ENCODE measurements around the gene GPC6.

The GPC6 gene

DNA sequence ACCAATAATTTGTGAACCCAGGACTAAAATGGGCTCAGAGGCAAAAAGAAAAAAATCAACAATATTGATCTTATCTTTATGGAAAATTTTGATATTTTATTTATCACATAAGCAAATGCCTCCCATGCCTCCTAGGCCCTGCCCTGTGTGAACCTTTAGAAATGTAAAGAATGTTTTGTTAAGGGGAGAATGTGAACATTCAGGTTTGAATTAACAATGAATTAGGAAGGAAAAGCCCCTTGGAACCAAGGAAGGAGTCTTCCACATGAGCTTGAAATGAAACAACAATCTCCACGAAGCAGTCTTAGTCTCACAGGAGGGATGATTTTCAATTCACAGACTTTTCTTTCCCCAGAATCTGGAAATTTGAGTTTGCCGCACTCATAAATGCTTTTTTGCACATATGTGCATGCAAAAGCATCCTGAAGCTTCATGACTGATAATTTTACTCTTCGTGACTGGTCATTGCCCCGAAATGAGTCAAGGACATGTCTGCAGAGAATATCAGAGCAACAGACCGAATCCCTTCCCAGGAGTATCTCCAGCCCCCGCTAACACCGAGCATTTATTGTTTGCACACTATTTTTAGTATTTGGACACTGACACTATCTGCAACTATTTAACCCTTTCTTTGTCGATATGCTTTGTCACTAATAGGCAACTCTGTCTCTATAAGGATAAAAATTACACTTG lies 1117.7 kb downstream of the GPC6 start:
- DNase-seq: no peak

DNA sequence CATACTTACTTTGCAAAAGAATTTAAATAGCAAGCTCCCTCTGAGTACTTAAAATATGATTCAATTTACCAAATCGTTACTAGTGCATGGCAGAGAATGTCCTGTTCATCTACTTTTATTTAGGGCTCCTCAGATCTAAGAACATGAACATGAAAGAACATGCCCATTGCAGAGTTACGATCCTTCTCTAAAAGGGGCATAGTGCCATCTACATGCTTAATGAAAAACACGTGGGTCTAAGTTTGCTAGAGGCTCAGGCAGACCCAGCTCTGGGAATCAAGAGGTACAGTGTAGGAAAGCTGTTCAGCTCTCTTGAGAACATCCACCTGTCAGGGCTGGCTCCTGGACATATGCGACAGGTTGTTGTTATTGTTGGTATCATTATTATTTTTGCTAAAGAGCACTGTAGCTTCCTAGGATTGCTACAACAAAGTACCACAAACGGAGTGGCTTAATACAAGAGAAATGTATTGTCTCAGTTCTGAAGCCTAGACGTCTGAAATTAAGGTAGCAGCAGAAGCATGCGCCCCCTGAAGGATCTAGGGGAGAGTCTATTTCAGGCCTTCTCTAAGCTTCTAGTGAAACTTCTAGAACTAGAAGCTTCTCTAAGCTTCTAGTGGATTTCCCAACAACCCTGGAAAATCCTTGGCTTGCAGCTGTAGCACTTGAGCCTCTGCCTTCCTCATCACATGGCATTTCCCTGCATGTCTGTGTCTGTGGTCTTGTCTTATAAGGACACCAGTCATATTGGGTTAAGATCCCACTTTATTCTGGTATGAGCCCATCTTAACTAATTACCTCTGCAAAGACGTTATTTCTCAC lies 1119.0 kb downstream of the GPC6 start:
- peak; percentile 58 for DNase-seq

DNA sequence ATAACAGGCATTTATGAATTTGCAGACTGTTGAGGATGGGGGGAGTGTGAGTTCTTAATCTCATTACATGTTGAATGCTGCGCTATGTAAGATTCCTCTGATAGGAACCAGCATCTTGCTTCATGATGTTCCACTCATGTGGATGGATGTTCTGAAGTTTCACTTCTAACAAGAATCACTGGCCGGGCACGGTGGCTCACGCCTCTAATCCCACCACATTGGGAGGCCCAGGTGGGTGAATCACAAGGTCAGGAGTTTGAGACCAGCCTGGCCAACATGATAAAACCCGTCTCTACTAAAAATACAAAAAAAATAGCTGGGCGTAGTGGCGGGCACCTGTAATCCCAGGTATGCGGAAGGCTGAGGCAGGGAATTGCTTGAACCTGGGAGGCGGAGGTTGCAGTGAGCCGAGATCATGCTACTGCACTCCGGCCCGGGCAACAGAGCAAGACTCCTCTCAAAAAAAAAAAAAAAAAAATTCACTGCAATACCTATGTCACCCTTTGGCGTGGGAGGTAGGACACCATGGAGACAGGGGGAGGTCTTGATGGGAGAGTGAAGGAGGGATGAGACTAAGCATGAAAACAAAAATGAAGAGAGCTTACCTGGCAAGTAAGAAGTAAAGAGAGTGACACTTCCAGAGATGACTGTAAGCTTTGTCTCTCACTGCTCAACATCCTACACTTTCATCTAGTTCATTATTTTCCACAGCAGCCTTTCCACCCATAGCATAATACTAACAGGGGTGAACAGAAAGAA lies 1119.8 kb downstream of the GPC6 start:
- no peak for DNase-seq

DNA sequence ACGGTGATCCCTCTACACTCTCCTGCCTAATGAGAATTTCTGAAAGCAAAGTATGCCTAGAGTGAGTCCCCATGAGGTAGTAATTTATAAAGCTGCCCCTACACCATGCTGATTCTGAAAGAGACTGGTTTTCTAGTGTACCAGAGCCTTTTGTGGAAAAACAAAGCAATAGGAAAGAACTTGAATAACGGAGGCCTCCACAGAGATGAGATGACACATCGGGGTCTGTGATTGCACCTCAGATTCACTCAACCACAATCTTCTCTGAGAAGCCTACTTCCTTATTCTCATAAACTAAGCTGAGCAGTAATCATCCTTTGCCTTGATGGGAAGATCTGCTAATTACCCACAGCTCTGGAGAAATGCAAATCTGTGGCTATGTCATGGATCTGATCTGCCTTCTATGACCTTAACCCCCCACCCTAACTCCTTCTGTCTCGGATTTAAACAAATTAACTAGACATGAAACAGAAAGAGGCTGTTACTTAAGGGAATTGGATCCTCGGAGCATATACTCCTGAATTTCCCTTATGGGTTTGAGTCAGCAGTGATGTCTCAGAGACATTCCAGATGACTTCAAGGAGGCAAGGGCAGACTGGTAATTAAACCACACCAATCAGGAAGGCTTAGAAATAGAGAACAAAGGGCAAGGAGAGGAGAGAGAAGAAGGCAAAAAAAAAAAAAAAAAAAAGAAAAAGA lies 1124.8 kb downstream of the GPC6 start:
- DNase-seq: no peak

DNA sequence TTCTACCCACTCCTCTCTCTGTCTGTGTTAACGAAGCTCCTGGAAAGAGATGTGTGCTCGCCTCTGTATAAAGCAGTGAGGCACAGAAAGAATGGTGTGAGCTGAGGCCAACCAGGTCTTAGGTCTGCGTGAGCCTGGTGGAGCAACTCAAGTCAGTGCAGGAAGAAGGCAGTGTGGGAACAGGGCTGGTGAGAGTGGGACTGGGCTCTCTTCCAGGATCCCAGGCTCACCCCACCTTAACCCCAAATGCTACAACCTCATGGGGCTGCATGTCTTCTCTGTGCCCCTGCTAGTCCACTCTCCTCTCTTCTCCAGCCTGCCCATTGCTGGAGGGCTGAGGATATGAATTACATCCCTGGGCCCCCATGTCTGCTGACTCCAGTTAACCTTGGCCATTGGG lies 1125.5 kb downstream of the GPC6 start:
- no peak for DNase-seq

DNA sequence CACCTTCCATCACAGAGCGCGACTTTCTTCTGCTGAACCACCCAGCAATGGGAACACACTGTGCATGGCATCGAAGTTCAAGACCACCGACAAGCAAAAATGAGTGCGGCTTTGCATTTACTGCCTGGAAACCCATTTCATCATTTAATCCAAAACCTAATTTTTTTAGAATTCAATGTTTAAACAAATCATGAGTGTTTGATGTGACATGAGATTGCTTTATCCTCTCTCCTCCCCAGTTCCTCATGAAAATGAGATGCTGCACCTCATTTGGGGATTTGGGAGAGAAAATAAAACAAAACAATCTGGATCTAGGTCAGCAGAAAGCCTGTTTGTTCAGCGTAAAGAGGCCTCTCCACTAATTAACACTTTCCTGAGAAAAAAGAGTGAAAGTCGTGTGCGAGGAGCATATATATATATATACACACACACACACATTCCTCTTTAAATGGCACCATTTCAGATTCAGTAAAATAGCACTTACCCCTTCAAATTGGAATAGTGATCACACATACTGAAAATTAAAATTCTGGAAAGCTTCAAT lies 1126.6 kb downstream of the GPC6 start:
- no peak for DNase-seq

DNA sequence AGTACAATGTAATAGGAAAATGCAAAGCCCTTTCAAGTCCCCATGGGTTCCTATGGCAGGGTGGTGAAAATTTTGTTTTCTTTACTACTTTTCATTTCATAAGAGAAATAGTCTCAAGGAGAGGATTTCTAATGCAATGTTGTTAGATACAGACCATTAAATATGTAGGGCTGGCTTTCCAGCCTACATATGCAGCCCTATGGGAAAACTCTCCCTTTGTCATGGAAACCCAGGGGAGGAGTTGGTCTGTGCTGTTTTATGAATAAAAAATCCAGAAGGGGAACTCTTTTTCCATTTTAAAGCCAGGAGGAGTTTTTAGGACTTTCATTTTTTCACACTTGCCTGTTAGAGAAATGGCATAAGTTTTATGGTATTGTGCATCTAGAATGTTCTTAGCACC lies 1133.3 kb downstream of the GPC6 start:
- DNase-seq: no peak

DNA sequence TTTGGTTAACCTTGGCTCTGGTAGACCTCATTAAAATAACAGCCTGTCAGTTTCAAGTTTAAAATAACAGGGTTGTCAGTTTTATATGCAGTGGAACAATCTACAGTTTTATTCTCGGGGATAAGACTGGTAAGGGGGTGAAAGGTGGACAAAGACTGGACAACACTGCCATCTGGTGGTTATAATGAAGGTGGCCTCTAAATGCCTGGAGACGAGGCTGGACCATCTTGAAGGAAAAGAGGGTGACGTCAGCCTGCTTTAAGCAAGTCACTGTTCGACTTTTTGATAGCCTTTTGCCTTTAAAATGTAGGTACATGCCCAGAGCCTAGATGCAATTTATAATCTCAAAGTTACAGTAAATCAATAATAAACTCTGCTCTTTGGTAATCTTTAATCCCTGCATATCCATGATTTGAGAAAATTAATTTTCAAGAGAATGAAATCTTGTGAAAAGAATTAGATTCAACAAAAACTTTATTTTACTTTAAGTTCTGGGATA lies 1135.9 kb downstream of the GPC6 start:
- peak; percentile 67 for DNase-seq

DNA sequence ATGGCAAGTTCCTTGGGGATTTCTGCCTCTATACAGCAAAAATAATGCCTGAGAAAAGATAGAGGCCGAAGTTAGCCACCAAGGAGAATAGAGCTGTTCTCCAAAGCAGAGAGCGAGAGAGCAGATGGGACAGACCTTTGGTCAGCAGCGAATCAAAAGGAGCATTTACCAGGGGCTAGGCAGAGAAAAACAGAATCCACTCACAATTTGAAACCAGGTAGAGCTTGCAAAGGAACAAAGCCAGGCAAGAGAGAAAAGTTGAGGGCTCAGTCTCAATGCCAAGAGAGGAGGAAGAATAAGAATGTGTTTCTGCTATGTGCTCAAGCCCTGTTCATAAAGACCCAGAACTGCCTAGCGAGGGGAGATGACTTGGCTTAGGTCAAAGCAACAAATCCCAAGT lies 1140.1 kb downstream of the GPC6 start:
- no peak for DNase-seq

DNA sequence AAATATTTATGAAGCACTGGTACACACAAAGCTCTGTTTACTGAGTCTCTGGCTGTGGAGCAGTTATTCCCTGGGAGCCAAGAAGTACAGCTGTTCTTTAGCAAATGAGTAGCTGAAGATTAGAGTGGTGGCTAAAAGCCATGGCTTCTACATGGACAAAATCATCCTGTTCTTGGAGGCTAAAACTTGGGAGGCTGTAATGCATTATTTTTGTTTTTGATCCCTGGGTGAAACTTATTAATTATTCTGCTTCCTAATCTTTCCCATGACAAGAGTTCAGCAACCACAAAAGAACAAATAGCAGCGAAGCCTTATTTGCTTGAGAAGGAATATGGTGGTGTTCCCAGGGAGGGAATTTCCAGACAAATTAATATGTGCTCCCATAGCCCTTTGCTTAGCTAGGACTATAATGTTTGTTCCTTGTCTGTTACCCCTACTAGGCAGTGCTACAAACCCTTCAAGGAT lies 1143.4 kb downstream of the GPC6 start:
- no peak for DNase-seq

DNA sequence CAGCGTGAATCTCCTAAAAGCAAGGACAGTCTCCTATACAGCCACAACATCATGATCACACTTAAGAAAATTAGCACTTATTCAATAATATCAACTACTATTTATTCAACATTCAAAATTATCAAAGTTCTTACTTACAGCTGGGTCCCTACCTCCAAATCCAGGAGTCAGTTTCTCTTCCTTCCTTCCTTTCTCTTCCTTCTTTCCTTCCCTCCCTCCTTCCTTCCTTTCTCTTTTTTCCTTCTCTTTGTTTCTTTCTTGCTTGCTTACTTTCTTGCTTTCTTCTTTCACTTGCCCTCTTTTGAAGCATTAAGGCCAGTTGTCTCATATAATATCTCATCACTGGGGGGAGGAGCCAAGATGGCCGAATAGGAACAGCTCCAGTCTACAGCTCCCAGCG lies 1145.2 kb downstream of the GPC6 start:
- no peak for DNase-seq

DNA sequence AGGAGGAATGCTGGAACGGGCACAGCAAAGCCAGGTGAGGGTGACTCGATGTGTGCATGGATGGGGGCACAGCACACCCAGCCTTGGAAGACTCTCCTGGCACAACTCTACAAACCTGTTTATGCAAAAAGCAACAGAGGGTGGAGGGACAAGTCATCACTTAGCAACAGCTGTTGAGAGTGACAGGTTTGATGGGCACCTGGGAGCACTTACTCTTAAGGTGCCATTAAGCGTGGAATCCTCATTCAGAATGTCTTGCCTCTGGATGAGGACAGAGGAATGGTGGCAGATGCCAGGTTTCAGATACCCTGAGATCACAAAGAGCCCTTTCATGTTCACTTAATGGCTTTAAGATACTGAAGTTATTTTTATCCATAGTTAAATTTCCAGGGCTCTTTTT lies 1155.9 kb downstream of the GPC6 start:
- DNase-seq: peak; percentile 79

DNA sequence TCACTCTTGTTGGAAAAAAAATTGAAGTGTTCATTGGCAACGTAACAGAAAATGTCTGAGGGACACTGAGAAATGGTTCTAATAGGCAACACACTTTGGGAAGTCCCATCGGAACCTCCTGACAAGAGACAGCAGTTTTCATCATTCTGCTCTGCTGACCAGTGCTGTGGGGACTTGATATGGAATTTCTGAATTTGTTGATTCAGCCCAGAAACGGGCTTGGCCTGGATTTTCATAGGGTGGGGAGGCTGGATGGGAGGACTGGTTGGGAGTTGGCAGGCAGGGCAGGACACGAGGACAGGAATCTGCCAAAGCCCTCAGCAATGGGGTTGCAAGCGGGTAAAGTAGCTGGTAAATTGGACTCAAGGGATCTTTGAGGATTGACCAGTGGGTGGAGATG lies 1156.4 kb downstream of the GPC6 start:
- no peak for DNase-seq

DNA sequence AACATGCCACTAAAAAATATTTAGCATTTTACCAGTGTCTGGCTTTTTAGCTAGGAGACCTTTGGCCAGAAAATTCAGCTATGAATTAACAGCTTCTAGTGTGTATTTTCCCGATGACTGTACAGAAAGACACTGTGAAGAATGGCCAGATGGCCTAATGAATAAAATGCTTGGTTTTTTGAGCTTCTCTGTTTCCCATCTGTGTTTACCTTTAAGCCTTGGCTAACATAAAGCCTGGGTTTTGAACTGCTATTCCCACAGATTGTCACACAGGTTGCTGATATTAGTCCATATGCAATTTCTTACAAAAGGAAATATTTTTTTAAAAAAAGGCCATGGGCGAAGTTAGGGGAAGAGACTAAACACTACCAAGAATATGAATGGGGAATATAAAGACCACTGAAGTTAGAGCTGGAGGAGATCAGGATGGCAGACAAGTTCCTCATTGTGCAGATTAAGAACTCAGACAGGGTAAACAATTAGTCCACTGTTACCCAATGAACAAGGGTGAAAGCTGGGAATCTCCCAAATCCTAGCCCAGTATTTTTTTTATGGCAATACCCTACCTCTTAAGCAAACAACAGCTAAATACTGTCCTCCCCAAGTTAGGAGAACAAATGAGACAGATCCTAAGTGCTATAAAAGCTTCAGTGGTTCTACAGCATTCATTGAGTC lies 1157.8 kb downstream of the GPC6 start:
- DNase-seq: no peak

DNA sequence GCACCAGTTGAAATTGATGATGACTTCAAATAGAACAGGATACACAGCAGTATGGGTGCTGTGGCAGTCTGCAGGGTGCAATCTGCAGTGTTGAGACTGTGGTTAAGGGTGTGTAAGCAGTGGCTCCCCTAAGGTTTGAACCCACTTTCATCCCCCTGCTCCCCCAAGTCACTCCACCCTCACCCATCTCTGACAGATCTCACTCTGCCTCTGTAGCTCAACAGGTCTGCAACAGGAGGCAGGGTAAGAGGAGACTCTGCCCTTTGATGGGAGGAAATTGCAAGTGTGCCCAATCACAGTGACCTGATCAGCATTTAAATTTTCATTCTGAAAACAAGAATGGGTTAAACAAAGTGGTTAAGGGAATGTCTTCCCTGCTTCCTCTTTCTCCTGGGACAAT lies 1160.4 kb downstream of the GPC6 start:
- no peak for DNase-seq

DNA sequence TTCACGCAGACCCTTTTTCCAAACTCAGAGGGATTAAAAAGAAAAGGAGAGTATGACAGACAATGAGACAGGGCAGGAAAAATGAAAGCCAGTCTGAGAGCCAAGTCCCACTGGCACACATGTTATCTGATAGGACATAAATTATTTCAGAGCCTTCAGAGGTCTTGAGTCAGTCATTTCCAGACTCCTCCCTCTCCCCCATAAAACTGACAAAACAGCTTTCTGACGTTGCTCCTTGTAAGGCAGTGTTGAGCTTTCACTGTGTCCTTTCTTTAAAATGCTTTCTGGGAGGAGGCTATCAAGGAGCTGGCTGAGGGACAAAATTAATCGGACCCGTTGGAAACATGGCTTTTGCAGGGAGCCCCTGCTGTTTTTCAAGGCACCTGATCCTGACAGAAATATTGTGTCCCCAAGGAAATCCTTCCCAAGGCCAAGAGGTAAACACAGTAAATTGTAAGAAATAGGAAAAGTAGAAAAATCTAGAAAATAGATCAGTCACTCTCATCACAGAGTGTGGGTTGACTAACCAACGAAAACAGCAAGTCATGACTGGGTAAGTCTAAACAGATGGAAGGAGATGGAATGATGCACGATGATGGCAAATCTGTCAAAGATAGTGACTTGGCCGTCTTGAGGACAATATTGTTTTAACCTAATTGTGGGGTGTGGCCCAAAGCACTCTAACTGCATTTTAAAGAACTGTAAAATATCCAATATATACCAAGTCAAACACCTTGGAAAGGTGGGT lies 1163.2 kb downstream of the GPC6 start:
- no peak for DNase-seq

DNA sequence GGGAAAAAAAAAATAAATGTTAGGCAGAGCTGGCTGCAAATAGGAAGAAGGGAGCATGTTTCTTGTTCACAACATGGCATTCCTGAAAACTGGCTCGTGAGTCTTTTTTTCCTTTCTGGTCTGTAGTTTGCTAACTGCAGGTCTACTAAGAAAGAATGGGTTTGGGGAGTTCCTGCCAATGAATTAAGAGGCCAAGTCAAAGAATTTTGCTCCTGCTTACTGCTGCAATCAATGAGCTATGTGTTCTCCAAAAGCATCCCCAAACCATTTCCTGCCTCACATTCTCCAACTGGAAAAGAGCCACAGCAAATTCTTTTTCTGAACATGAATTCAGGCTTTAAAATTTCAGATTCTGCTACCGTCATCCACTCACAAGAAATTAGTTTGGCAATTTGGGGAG lies 1164.3 kb downstream of the GPC6 start:
- DNase-seq: no peak

DNA sequence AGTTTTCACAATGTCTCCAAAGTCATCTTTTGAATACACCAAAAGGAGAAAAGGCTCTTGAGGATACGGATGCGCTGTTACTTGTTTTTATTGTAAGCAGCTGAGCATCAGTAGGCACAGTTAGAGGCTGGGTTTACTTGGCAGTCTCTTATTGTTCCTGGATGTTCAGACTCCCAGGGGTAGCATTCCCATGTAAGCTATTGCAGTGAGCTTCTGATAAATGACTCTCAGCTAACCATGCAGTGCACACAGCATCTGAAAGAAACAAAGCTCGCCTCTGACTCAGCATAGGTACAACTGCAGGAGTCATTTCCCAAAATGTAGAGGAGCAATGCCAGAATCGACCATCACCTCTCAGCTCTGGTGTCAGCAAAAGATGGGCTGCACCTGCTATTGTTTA lies 1168.1 kb downstream of the GPC6 start:
- no peak for DNase-seq

DNA sequence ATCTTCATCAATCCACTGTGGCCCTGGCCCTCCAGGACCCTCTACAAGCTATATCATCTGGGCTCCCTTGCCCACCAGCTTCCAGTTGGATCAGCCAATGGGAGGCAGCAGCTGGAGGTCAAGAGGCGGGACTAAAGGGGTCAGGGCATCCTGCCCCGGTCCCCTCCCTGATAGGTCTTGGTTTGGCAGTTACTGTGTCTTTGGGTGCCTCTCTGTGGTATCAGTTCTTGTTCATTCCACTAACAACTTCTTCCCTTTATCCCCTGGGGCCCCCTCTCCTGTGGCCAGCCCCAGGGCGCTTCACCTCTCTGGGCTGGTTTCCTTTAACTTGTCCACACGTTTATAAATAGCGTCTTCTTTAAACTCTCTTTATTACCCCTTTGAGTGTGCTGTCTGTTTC lies 1169.3 kb downstream of the GPC6 start:
- DNase-seq: no peak

DNA sequence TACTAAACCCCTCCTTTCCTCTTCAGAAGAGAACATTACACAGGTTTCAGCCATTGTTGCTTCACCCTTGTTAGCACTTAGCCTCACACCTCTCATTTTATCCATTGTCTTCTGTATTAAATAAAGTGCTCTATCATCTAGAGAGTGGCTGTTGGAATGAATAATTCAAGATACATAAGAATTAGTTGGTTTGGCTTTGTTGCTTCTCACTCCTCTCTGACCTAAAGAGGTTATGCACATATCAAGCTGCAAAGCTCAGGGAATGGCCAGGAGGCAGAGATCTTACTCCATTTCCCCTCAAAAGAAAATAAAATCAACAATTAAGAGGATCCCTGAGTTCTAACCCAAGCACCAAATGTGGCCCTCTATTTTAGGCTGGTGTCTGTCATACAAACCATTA lies 1173.2 kb downstream of the GPC6 start:
- no peak for DNase-seq

DNA sequence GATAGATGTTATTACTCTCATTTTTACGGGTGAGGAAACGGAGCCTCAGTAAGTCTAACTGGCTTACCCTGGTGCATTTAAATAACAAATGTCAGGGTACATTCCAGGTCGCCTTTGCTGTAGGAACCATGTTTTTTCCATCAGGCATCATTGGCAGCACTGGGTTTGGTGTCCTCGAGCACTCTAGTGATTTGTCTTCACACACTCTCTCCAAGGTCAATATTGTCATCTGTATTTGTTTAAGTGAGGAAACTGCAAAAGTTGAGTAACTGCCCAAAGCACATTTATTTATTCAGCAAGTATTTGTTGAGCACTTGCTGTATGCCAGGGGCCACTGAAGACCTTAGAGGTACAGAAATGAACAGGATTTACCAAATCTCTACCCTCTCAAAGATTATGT lies 1174.3 kb downstream of the GPC6 start:
- DNase-seq: no peak
